ENCODE measurements around the gene ZNFX1. TPM values are rescaled to one million over a fixed set of nuclear protein-coding genes. Genes with fewer than 3 reads are reported as not detected.

Gene ZNFX1
- total and polyA plus RNA-seq, 2 donors from 2014 or later, result 8.0 to 44.0 TPM

- no peak overlapping the region for H3K27ac ChIP-seq (ENCODE audit: low read depth in 2 of 2, low read length in 2 of 2)
- FAIRE-seq (no peak), DNase-seq (no peak)
- H3K36me3 ChIP-seq (ENCODE audit: control insufficient read depth in 2 of 3, insufficient read depth in 3 of 3, low read length in 3 of 3), result peaks cover 9 to 60% (median 47%) of the 10 kb centered on the region in 3 donors
- no peak for TF ChIP-seq CTCF (IDR thresholded peaks at IDR 0.05; ENCODE audit: borderline replicate concordance, extremely low read depth, insufficient read depth)
- H3K4me1 ChIP-seq (ENCODE audit: control insufficient read depth in 2 of 3, insufficient read depth in 2 of 3, low read depth in 1 of 3, low read length in 3 of 3), result peaks cover 0 to 10% (median 0%) of the 10 kb centered on the region in 3 donors
- H3K9ac ChIP-seq (ENCODE audit: low read length in 3 of 3), result no peak overlapping the region
- H3K27me3 ChIP-seq (ENCODE audit: control insufficient read depth, insufficient read depth, low read length), result no peaks in the 10 kb centered on the region
- intact Hi-C loops (cut with DNase I), result no loop called here
- H3K4me3 ChIP-seq (ENCODE audit: low read length in 3 of 3), result no peak overlapping the region
- no peaks in the 10 kb centered on the region for H3K9me3 ChIP-seq (ENCODE audit: control insufficient read depth in 2 of 3, insufficient read depth in 1 of 3, low read length in 3 of 3)
These were observed 29.6 kb downstream of the ZNFX1 start for GRCh38 chr20:49248301-49248700.

GRCh38 chr20:49247792-49248191 is 30.1 kb downstream of the ZNFX1 start:
- H3K9ac ChIP-seq (ENCODE audit: low read length in 3 of 3), result no peak overlapping the region
- TF ChIP-seq CTCF (IDR thresholded peaks at IDR 0.05; ENCODE audit: borderline replicate concordance, extremely low read depth, insufficient read depth), result no peak
- no peak for FAIRE-seq
- peak in 1 of 5 donors; percentile 34 for DNase-seq
- H3K9me3 ChIP-seq (ENCODE audit: control insufficient read depth in 2 of 3, insufficient read depth in 1 of 3, low read length in 3 of 3), result no peaks in the 10 kb centered on the region
- H3K27me3 ChIP-seq (ENCODE audit: control insufficient read depth, insufficient read depth, low read length), result no peaks in the 10 kb centered on the region
- H3K36me3 ChIP-seq (ENCODE audit: control insufficient read depth in 2 of 3, insufficient read depth in 3 of 3, low read length in 3 of 3), result peaks cover 9 to 60% (median 42%) of the 10 kb centered on the region in 3 donors
- intact Hi-C loops (cut with DNase I), result no loop called here
- H3K4me3 ChIP-seq (ENCODE audit: low read length in 3 of 3), result no peak overlapping the region
- no peak overlapping the region for H3K27ac ChIP-seq (ENCODE audit: low read depth in 2 of 2, low read length in 2 of 2)
- peaks cover 0 to 10% (median 0%) of the 10 kb centered on the region in 3 donors for H3K4me1 ChIP-seq (ENCODE audit: control insufficient read depth in 2 of 3, insufficient read depth in 2 of 3, low read depth in 1 of 3, low read length in 3 of 3)

GRCh38 chr20:49247169-49247723 is 30.6 kb downstream of the ZNFX1 start:
- Histone ChIP-seq H3K4me1 (ENCODE audit: control insufficient read depth in 2 of 3, insufficient read depth in 2 of 3, low read depth in 1 of 3, low read length in 3 of 3) (peaks cover 0 to 10% (median 0%) of the 10 kb centered on the region in 3 donors), H3K27ac (ENCODE audit: low read depth in 2 of 2, low read length in 2 of 2) (no peak overlapping the region), H3K9ac (ENCODE audit: low read length in 3 of 3) (no peak overlapping the region), H3K9me3 (ENCODE audit: control insufficient read depth in 2 of 3, insufficient read depth in 1 of 3, low read length in 3 of 3) (no peaks in the 10 kb centered on the region), H3K4me3 (ENCODE audit: low read length in 3 of 3) (no peak overlapping the region), H3K27me3 (ENCODE audit: control insufficient read depth, insufficient read depth, low read length) (no peaks in the 10 kb centered on the region), H3K36me3 (ENCODE audit: control insufficient read depth in 2 of 3, insufficient read depth in 3 of 3, low read length in 3 of 3) (peaks cover 9 to 63% (median 42%) of the 10 kb centered on the region in 3 donors)
- intact Hi-C loops (cut with DNase I), result no loop called here
- TF ChIP-seq CTCF (IDR thresholded peaks at IDR 0.05; ENCODE audit: borderline replicate concordance, extremely low read depth, insufficient read depth), result no peak
- FAIRE-seq (no peak), DNase-seq (no peak)
